Activated T-helper 2 cell treated with anti-CD3 and anti-CD28 coated beads, Interferon-gamma antibody, Interleukin-2, Interleukin-4, amounts not matched to agents 10 μg/mL and 5 μg/mL and 100 μg/mL, durations not matched to agents 14 hours and 24 hours and 36 hours (primary cell): Measurements from ENCODE around the gene DDX23. TPM values are rescaled to one million over a fixed set of nuclear protein-coding genes. Genes with fewer than 3 reads are reported as not detected.

ENCODE experiments used
- DNase-seq: peaks from one replicate; pipeline ENCODE4 v3.0.0; 2021; ENCODE audit warnings: low spot score
- H3K27ac Mint-ChIP-seq: one replicate; pipeline ENCODE4 v1.8.0; 2021; ENCODE audit warnings: mixed read lengths
- H3K27me3 Mint-ChIP-seq: one replicate; pipeline ENCODE4 v1.8.0; 2021; ENCODE audit warnings: low read depth, mixed read lengths
- H3K36me3 Mint-ChIP-seq: one replicate; pipeline ENCODE4 v1.8.0; 2021; ENCODE audit warnings: low read depth, mixed read lengths
- H3K4me1 Mint-ChIP-seq: one replicate; pipeline ENCODE4 v1.8.0; 2021; ENCODE audit warnings: low read depth, mixed read lengths
- H3K4me3 Mint-ChIP-seq: one replicate; pipeline ENCODE4 v1.8.0; 2021; ENCODE audit warnings: low read depth, mild to moderate bottlenecking, moderate library complexity, mixed read lengths
- H3K9me3 Mint-ChIP-seq: one replicate; pipeline ENCODE4 v1.8.0; 2021; ENCODE audit warnings: mixed read lengths
- intact Hi-C: fragments of 100-400 bp; cut with micrococcal nuclease; formaldehyde crosslinking; loops from one replicate; pipeline ENCODE4 v1.15.1; 2023
- total RNA-seq: library from RNA; stranded (reverse); gene quantifications from 2 replicates; pipeline ENCODE4 v1.2.3, GENCODE V29; 2022

Gene DDX23
- total RNA-seq, 1 donor from 2014 or later = 124 TPM

DNA sequence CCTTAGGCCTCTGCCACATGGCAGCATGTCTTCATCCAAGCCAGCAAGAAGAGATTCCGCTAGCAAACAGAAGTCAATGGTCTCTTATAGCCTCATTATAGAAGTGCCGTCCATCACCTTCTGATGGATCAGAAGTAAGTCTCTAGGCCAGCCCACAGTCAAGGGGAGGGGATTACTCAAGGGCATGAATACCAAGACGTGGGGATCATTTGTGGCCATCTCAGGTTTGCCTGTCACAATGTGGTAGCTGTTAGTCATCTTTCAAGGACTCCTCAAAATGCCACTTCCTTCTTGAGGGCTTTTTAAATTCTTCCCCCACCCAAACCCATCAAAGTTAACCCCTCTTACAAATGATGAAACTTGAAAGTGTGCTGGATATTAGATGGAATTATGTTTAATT, 55.0 kb downstream of the DDX23 start:
- intact Hi-C loops = loop anchor here (1.0 to 5.0 kb wide), 2 partner anchors 44 to 255 kb away; no protein-coding TSS in a partner anchor
- Mint-ChIP-seq H3K4me3 (no peak overlapping the region), H3K27me3 (peaks cover 6% of the 10 kb centered on the region), H3K4me1 (peaks cover 7% of the 10 kb centered on the region), H3K36me3 (no peaks in the 10 kb centered on the region), H3K27ac (no peak overlapping the region), H3K9me3 (no peaks in the 10 kb centered on the region)
- no peak for DNase-seq

DNA sequence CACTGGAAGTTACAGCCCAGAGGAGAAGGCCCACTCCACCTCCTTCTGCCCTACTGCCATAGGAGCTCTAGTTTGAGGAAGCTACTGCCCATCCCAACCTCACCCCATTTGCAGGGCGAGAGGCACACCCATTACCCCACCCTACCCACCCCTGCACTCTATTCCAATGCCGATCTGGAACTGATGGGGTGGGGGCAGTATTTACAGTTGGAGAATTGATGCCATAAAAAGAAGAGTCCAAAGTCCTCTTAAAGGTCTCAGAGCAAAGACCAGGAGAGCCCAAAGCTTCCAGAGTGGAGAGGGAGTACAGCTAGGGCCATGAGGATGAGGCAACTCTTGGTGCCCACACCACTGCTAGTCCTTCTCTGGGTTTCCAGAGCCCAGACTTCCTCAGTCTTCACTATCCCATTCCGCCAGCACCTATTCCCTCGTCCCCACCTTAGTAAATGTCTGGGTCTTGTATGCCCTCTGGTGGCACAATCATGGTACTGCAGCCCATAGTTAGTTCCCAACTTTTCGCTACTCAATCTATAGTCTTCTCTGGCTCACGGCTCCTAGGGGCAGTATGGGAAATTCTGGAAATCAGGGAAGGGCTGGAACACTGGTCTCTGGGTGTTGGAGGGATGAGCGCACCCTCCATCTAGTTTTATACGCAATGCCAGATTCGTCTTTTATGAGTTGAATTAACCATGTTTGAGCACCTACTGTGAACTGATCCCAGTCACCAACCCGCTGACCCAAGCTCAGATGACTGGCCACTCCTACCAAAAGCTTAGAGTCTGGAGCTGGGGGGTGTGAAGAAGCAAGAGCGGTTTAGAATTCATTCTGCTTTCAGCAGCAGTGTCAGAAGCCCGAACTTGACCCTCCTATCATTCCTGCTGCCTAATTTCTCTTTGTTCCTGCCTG, 56.2 kb downstream of the DDX23 start:
- H3K4me1 Mint-ChIP-seq = peaks cover 7% of the 10 kb centered on the region
- no peaks in the 10 kb centered on the region for H3K9me3 Mint-ChIP-seq
- peaks cover 8% of the 10 kb centered on the region for H3K27me3 Mint-ChIP-seq
- peak; percentile 27 for DNase-seq
- intact Hi-C loops = loop anchor here (1.0 to 5.0 kb wide), 2 partner anchors 43 to 254 kb away; no protein-coding TSS in a partner anchor
- H3K27ac Mint-ChIP-seq = no peak overlapping the region
- H3K36me3 Mint-ChIP-seq = no peaks in the 10 kb centered on the region
- no peak overlapping the region for H3K4me3 Mint-ChIP-seq

DNA sequence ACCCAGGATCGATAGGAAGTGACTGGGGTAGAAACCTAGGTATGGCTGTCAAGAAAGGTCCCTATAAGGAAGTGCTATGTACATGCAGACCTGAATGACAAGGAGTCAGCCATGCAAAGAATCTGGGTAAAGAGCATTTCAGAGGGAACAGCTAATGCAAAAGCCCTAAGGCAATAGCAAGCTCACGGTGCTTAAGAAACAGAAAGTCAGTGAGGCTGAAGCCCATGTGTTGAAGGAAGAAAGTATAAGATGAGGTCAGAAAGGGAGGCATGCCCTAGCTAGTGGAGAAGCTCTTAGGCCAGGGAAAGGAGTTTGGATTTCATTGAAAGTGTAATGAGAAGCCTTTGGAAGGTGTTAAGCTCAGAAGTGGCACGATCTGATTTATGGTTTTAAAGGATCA, 57.1 kb downstream of the DDX23 start:
- Mint-ChIP-seq H3K4me1 (peaks cover 7% of the 10 kb centered on the region), H3K27ac (no peak overlapping the region), H3K27me3 (peaks cover 16% of the 10 kb centered on the region), H3K36me3 (no peaks in the 10 kb centered on the region), H3K9me3 (no peaks in the 10 kb centered on the region), H3K4me3 (no peak overlapping the region)
- no peak for DNase-seq
- intact Hi-C loops = loop anchor here (5.0 kb wide), 1 partner anchor 253 kb away; no protein-coding TSS in a partner anchor

DNA sequence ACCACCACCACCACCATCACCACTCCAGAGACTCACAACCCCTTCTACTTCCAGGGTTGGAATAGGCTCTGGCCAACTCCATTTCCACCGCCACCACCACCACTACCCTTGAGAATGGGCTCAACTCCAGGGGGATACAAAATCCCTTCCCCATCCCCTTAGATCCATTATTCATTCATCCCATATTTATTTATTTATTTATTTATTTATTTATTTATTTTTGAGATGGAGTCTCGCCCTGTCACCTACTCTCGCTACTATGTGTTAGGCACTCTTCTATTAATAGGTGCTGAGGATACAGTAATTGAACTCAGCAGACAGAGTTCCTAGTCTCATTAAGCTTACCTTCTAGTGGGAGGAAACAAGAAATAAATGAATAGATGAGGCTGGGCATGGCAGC, 58.3 kb downstream of the DDX23 start:
- DNase-seq = no peak
- intact Hi-C loops = no loop called here
- H3K27ac Mint-ChIP-seq = no peak overlapping the region
- H3K36me3 Mint-ChIP-seq = no peaks in the 10 kb centered on the region
- peaks cover 22% of the 10 kb centered on the region for H3K27me3 Mint-ChIP-seq
- H3K9me3 Mint-ChIP-seq = no peaks in the 10 kb centered on the region
- H3K4me1 Mint-ChIP-seq = peaks cover 7% of the 10 kb centered on the region
- no peak overlapping the region for H3K4me3 Mint-ChIP-seq

DNA sequence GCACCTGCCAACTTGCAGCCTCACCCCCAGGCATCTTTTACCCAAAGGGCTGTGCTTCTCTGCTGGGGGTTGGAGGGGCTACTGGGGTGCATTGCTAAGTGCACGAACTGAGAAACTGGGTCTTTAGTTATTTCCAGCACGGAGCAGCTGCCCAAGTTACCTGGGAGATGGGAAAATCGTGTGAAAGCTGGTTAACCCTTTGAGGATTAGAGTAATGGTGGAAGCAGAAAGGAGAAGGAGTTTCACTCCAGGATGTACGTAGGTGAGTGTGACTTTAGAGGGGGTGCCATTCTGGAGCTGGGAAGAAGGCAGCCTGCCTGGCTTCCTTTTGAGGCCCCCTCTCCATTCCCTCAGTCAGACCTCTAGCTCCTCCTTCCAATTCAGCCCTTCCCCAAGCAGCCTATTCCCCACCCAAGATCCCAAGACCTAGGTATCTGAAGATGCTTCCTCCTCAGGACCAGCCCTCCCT, 62.1 kb downstream of the DDX23 start:
- H3K36me3 Mint-ChIP-seq = no peaks in the 10 kb centered on the region
- no peak for DNase-seq
- H3K4me1 Mint-ChIP-seq = peaks cover 2% of the 10 kb centered on the region
- no peak overlapping the region for H3K27ac Mint-ChIP-seq
- H3K9me3 Mint-ChIP-seq = no peaks in the 10 kb centered on the region
- intact Hi-C loops = no loop called here
- peak overlapping the region; percentile 21 for H3K4me3 Mint-ChIP-seq
- H3K27me3 Mint-ChIP-seq = peaks cover 53% of the 10 kb centered on the region

DNA sequence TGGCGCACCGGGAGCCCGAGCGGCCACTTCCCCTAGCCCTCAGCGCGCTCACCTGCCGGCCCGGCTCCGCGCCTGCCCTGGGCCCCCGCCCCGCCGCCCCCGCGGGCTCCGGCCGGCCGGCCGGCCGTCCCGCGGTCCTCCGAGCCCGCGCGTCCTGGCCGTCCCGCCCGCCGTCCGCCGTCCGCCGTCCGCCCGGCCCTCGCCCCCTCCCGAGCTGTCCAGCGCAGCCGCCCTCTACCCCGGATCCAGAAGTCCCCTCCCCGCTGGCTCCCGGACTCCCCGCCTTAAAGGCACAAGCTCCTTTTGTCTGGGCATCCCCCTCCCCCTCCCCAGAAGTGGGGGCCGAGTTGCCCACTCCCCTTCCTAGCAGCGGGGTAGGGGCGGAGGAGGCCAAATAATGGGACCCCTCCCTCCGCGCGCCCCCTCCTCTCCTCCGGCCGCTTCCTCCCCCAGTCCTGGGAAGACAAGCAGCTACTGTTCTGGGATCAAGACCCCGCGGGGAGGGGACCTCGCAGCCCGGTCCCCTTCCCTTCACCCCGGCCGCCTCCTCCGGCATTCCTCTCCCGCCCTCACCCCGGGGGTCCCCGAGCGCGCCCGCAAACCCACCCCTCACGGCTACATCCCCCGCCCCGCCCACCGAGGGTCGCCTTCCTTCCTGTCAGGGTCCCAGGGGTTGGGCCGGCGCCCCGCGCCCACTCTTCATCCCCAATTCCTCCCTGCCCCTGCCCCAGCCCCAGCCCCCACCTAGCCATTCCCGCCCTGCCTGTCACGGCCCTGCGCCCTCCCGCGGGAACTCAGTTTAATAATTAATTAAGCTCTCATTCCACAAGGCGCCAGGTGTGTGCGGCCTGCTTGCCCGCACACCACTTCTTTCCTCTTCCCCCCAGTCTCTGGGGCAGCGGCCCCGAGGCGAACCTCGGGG, 62.8 kb downstream of the DDX23 start, which contains the start of gene ADCY6:
TSS of gene ADCY6 (minus strand) at position 236 of the 922 bp plus-strand sequence. CDS start 5,655 bp downstream, outside the sequence.
- Mint-ChIP-seq H3K27me3 (peaks cover 51% of the 10 kb centered on the region), H3K4me3 (peak within 1 kb of the TSS; percentile 72), H3K36me3 (no peaks in the 10 kb centered on the region), H3K27ac (no peak within 1 kb of the TSS), H3K4me1 (peaks cover 2% of the 10 kb centered on the region), H3K9me3 (no peaks in the 10 kb centered on the region)
- DNase-seq = no peak
- intact Hi-C loops = no loop called here

DNA sequence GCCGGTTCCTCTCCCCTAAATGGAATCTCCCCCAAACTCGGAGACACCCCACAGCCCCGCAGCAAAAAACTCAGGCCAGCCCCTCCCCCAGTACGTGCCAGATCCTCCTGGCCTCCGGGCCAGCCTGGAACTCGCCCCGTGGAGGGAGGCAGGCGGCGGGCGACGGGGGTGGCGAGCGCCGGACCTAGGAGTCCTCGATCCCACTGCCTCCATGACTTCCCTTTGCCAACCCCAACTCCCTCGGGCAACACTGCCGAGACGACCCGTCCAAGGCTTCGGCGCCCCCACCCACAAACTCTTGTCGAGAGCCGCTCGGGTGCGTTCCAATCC, 63.5 kb downstream of the DDX23 start:
- peak overlapping the region; percentile 72 for H3K4me3 Mint-ChIP-seq
- no peak overlapping the region for H3K27ac Mint-ChIP-seq
- H3K4me1 Mint-ChIP-seq = peaks cover 2% of the 10 kb centered on the region
- intact Hi-C loops = no loop called here
- no peak for DNase-seq
- no peaks in the 10 kb centered on the region for H3K36me3 Mint-ChIP-seq
- H3K9me3 Mint-ChIP-seq = no peaks in the 10 kb centered on the region
- peaks cover 51% of the 10 kb centered on the region for H3K27me3 Mint-ChIP-seq

DNA sequence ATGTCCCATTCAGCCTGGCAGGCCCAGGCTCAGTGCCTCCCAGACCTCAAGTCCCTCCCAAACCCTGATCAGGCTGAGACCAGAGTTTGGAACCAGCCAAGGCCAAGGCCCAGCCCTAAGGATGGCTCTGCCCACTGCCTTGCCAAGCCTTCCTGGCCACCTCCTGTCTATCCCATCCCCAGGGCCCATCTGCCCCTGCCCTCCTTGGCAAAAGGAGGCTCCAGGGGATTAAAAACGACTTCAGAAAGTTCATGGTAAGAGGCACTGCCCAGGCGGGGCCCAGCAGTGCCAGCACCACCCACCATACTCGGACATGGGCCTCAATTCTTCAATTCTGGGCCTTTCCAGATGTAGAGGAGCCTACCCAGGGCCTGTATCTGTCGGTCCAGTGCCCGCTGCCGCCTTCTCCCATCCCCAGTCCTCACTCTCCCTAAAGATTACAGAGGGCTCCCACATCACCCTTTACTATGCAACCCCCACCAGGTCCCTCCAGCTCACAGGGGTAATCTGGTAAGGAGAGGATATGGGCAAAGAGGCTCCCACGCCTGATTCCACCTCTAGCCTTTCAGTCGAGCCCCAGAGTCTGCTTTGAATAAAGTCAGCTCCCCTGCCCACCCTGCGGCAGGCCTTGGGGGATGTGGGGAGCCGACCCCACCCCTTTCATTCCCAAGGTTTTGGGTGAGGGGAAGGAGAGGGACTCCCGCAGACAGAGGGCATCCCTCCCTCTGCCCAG, 64.0 kb downstream of the DDX23 start:
- Mint-ChIP-seq H3K9me3 (no peaks in the 10 kb centered on the region), H3K27ac (no peak overlapping the region), H3K27me3 (peaks cover 51% of the 10 kb centered on the region), H3K36me3 (no peaks in the 10 kb centered on the region), H3K4me3 (peak overlapping the region; percentile 72), H3K4me1 (peaks cover 2% of the 10 kb centered on the region)
- DNase-seq = no peak
- intact Hi-C loops = no loop called here

DNA sequence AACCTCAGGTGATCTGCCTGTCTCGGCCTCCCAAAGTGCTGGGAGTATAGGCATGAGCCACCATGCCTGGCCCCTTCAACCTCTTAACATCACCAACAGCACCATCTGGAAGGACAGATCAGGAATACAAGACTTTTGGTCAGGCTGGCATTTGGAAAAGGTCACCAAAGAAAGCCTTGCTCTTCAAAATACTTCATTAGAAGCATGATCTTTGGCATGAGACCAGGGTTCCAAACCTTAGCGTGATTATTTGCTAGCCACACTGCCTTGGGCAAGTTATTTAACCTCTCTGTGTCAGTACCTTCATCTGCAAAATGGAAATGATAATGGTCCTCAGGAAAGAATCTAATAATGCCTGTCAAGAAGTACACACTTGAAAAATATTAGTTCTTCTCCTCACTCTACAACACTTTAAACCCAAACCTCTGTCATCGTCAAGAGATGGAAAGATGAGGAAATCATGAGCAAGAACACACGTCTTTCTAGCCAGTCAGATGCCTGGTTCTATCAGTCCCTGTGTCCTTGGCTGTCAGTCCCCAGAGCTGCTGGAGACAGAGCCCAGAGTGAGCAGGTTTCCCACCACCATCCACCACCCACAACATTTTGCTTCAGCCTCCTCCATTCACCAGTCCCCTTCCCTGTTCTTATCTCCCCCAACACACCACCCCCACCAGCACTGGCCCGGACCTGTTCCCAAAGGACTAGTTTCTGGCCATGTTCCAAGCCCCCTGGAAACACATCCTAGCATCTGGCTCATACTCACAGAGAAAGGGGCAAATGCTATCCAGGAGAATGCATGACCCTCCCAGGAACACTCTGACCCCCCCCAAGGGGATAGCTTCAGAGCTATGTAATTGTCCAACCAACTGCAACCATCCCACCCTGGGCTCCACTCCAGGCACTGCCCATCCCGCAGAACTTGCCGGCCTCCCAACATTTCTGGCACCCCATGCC, 65.1 kb downstream of the DDX23 start:
- Mint-ChIP-seq H3K27ac (no peak overlapping the region), H3K4me3 (no peak overlapping the region), H3K4me1 (peaks cover 2% of the 10 kb centered on the region), H3K27me3 (peaks cover 50% of the 10 kb centered on the region), H3K36me3 (no peaks in the 10 kb centered on the region), H3K9me3 (no peaks in the 10 kb centered on the region)
- no peak for DNase-seq
- intact Hi-C loops = no loop called here

DNA sequence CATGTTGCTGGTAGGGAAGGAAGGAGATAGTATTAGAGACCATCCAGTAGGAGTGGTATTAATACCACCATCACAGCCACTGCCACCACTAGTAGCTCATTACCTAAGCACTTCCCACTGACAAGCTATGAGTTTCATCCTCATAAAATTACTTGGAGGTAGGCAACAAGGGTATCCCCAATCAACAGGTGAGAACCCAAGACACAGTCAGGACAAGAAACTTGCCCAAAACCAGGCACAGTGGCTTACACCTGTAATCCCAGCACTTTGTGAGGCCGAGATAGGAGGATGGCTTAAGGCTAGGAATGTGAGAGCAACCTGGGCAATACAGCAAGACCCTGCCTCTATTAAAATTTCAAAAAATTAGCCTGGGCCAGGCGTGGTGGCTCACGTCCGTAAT, 68.5 kb downstream of the DDX23 start:
- DNase-seq = no peak
- Mint-ChIP-seq H3K27ac (no peak overlapping the region), H3K4me1 (no peaks in the 10 kb centered on the region), H3K27me3 (peaks cover 31% of the 10 kb centered on the region), H3K36me3 (no peaks in the 10 kb centered on the region), H3K9me3 (no peaks in the 10 kb centered on the region), H3K4me3 (no peak overlapping the region)
- intact Hi-C loops = no loop called here

DNA sequence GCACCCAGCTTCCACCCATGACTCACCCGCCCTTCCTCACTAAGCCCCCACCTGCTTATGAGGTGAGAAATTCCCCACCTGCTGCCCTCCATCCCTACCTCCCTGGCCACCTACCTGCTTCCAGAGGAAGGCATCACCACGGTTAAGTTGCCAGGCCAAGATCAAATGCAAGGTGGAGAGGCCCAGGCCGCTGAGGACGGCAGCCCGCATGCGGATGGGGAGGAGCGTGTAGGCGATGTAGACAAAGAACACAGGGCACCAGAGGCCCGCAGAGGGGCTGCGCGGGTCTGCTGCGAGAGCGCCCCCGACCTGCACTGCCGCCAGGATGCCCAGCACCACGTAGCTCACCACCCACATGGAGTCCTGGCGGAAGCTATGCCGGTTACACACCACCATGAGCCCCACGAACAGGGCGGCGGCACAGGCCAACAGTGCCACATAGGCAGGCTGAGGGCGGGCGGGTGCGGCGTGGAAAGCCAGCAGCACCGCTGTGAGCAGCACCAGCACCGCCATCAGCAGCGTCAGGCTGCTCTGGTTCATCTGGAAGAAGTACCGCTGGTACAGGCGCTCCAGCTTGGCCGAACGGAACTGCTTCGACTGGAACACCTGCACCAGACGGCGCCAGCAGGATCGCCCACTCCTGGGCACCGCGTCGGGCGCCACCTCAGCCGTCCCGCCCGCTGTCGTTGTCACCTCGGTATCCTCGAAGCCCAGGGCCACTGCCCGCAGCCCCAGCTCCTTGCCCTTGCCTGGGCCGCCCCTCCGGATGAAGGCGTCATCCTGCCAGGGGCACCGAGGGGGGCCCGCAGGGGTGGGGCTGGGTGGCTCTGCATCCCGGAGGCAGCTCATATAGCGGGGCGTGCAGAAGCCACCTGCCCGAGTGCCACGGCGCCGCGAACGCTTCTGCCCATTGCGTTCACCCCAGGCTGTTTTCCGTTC, 69.2 kb downstream of the DDX23 start:
- intact Hi-C loops = no loop called here

More for the DNA sequence above, 69.2 kb downstream of the DDX23 start:
- H3K9me3 Mint-ChIP-seq = no peaks in the 10 kb centered on the region
- H3K27me3 Mint-ChIP-seq = peaks cover 24% of the 10 kb centered on the region
- no peak for DNase-seq
- no peak overlapping the region for H3K27ac Mint-ChIP-seq
- no peak overlapping the region for H3K4me3 Mint-ChIP-seq
- H3K36me3 Mint-ChIP-seq = no peaks in the 10 kb centered on the region
- no peaks in the 10 kb centered on the region for H3K4me1 Mint-ChIP-seq
